ENCODE results near the gene ABLIM3. TPM values are rescaled to one million over a fixed set of nuclear protein-coding genes. Genes with fewer than 3 reads are reported as not detected.

Gene ABLIM3
- total RNA-seq, 3 donors from 2014 or later (not counting 1 experiment from before 2014, with no cell fraction given): 0.41 to 2.4 (median 1.2) TPM

DNA sequence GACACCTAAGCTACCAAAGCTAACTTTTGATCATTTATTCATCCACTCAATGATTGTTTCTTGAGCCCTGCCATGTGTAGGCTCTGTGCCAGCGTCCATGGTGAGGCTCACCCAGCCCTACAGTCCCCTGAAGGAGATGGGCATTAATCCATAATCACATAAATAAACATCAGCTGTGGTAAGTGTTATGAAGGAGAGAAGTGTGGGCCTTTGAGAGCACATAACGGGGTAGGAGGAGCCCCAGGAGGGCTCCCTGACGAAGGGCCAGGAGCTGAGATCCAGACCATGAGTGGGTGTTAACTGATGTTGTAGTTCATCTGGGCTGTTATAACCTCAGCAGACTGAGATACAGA lies 76.5 kb downstream of the ABLIM3 start:
- Mint-ChIP-seq H3K27ac (no peak overlapping the region), H3K36me3 (no peaks in the 10 kb centered on the region), H3K9me3 (no peaks in the 10 kb centered on the region), H3K4me1 (no peaks in the 10 kb centered on the region), H3K27me3 (ENCODE audit: low read depth in 2 of 2) (peaks cover 10 to 18% of the 10 kb centered on the region in 2 donors), H3K4me3 (no peak overlapping the region)
- Histone ChIP-seq H3K27me3 (ENCODE audit: control insufficient read depth, insufficient read depth, low read length) (no peaks in the 10 kb centered on the region), H3K4me3 (ENCODE audit: low read length) (no peak overlapping the region), H3K9me3 (ENCODE audit: control insufficient read depth, insufficient read depth, low read length) (no peaks in the 10 kb centered on the region), H3K4me1 (ENCODE audit: control insufficient read depth, insufficient read depth, low read length) (no peaks in the 10 kb centered on the region), H3K27ac (ENCODE audit: low read length) (no peak overlapping the region), H3K36me3 (ENCODE audit: control insufficient read depth, insufficient read depth, low read length) (no peaks in the 10 kb centered on the region)
- intact Hi-C loops (cut with micrococcal nuclease): no loop called here
- DNase-seq: no peak
- ATAC-seq: no peak
- TF ChIP-seq, protein P1, sequence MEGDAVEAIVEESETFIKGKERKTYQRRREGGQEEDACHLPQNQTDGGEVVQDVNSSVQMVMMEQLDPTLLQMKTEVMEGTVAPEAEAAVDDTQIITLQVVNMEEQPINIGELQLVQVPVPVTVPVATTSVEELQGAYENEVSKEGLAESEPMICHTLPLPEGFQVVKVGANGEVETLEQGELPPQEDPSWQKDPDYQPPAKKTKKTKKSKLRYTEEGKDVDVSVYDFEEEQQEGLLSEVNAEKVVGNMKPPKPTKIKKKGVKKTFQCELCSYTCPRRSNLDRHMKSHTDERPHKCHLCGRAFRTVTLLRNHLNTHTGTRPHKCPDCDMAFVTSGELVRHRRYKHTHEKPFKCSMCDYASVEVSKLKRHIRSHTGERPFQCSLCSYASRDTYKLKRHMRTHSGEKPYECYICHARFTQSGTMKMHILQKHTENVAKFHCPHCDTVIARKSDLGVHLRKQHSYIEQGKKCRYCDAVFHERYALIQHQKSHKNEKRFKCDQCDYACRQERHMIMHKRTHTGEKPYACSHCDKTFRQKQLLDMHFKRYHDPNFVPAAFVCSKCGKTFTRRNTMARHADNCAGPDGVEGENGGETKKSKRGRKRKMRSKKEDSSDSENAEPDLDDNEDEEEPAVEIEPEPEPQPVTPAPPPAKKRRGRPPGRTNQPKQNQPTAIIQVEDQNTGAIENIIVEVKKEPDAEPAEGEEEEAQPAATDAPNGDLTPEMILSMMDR (IDR thresholded peaks at IDR 0.05): no peak
- WGBS (ENCODE audit: insufficient coverage): 93% methylated on average over 3 of the region's 3 CpGs

DNA sequence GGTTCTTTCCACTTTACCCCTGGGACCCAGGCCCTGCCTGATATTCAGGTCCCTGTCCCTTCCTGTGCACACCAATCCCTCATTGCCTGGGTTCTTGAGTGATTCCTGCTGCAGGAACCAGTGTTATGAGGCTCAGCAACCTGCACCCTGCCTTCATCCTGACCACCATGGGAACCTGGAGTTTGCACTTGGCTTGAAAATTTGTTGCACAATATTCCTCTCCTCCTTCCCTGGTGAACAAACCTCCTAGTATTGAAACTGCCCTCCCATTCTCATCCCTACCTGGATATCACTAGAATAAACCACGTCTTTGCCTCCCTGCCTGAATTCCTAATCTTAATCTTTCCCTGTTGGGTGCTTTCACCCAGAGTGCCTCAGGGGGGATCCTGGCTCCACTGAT lies 78.3 kb downstream of the ABLIM3 start:
- ATAC-seq (no peak), DNase-seq (no peak)
- Histone ChIP-seq H3K27me3 (ENCODE audit: control insufficient read depth, insufficient read depth, low read length) (no peaks in the 10 kb centered on the region), H3K36me3 (ENCODE audit: control insufficient read depth, insufficient read depth, low read length) (no peaks in the 10 kb centered on the region), H3K4me3 (ENCODE audit: low read length) (no peak overlapping the region), H3K9me3 (ENCODE audit: control insufficient read depth, insufficient read depth, low read length) (no peaks in the 10 kb centered on the region), H3K4me1 (ENCODE audit: control insufficient read depth, insufficient read depth, low read length) (no peaks in the 10 kb centered on the region), H3K27ac (ENCODE audit: low read length) (no peak overlapping the region)
- Mint-ChIP-seq H3K4me3 (no peak overlapping the region), H3K36me3 (no peaks in the 10 kb centered on the region), H3K27ac (no peak overlapping the region), H3K4me1 (no peaks in the 10 kb centered on the region), H3K27me3 (ENCODE audit: low read depth in 2 of 2) (peaks cover 10 to 24% of the 10 kb centered on the region in 2 donors), H3K9me3 (no peaks in the 10 kb centered on the region)
- WGBS (ENCODE audit: insufficient coverage): 100% methylated on average over 1 of the region's 1 CpG
- intact Hi-C loops (cut with micrococcal nuclease): no loop called here
- TF ChIP-seq, protein P1 (IDR thresholded peaks at IDR 0.05): no peak

DNA sequence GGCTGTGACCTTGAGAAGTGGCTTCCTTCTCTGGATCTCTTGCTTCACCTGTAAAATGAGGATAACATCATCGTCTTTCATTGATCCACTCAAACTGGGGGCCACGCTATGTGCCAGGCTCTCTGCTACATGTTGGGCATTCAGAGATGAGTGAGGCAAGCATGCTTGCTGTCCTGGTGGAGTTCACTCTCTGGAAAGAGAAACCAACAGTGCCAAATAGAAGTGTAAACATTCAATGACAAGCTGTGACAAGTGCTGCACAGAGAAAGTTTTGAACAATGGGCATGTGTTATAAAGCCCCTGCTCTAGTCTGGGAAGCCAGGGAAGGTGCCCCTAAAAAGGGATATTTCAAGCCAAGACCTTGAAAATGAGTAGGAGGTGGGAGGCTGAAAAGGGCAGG lies 79.5 kb downstream of the ABLIM3 start:
- no peak for DNase-seq
- H3K27me3 Mint-ChIP-seq (ENCODE audit: low read depth in 2 of 2): peaks cover 10 to 24% of the 10 kb centered on the region in 2 donors
- Histone ChIP-seq H3K4me1 (ENCODE audit: control insufficient read depth, insufficient read depth, low read length) (no peaks in the 10 kb centered on the region), H3K36me3 (ENCODE audit: control insufficient read depth, insufficient read depth, low read length) (no peaks in the 10 kb centered on the region), H3K9me3 (ENCODE audit: control insufficient read depth, insufficient read depth, low read length) (no peaks in the 10 kb centered on the region), H3K27ac (ENCODE audit: low read length) (no peak overlapping the region), H3K4me3 (ENCODE audit: low read length) (no peak overlapping the region), H3K27me3 (ENCODE audit: control insufficient read depth, insufficient read depth, low read length) (no peaks in the 10 kb centered on the region)
- H3K4me3 Mint-ChIP-seq: no peak overlapping the region
- no peaks in the 10 kb centered on the region for H3K36me3 Mint-ChIP-seq
- H3K9me3 Mint-ChIP-seq: no peaks in the 10 kb centered on the region
- ATAC-seq: no peak
- H3K27ac Mint-ChIP-seq: no peak overlapping the region
- WGBS (ENCODE audit: insufficient coverage): 95% methylated on average over 2 of the region's 2 CpGs
- H3K4me1 Mint-ChIP-seq: no peaks in the 10 kb centered on the region
- intact Hi-C loops (cut with micrococcal nuclease): no loop called here
- TF ChIP-seq, protein P1 (IDR thresholded peaks at IDR 0.05): no peak

DNA sequence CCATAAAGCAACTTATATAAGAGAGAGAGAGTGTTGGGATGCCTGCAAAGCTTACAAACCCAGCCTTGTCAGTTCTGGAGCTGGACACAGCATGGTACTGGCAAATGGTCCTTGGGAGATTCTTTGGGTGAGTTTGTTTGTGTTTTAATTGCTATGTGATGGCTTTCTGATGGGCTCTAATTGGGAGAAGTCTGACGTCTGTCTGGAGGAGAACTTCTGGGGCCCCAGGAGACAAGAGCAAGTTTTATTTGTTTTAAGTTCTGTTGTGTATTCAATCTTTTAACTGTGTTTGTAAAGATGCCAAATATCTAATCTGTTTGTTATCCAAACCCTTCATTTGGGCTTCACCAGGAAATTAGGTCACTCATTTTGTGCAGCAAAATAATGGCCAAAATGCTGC lies 80.0 kb downstream of the ABLIM3 start:
- Mint-ChIP-seq H3K9me3 (no peaks in the 10 kb centered on the region), H3K4me1 (no peaks in the 10 kb centered on the region), H3K4me3 (no peak overlapping the region), H3K36me3 (no peaks in the 10 kb centered on the region), H3K27me3 (ENCODE audit: low read depth in 2 of 2) (peaks cover 10 to 24% of the 10 kb centered on the region in 2 donors), H3K27ac (no peak overlapping the region)
- WGBS (ENCODE audit: insufficient coverage): 67% methylated on average over 1 of the region's 1 CpG
- Histone ChIP-seq H3K27ac (ENCODE audit: low read length) (no peak overlapping the region), H3K4me1 (ENCODE audit: control insufficient read depth, insufficient read depth, low read length) (no peaks in the 10 kb centered on the region), H3K36me3 (ENCODE audit: control insufficient read depth, insufficient read depth, low read length) (no peaks in the 10 kb centered on the region), H3K27me3 (ENCODE audit: control insufficient read depth, insufficient read depth, low read length) (no peaks in the 10 kb centered on the region), H3K9me3 (ENCODE audit: control insufficient read depth, insufficient read depth, low read length) (no peaks in the 10 kb centered on the region), H3K4me3 (ENCODE audit: low read length) (no peak overlapping the region)
- TF ChIP-seq, protein P1 (IDR thresholded peaks at IDR 0.05): no peak
- DNase-seq (no peak), ATAC-seq (no peak)
- intact Hi-C loops (cut with micrococcal nuclease): no loop called here

All from natural killer cell (primary cell).